HG02840 (cell line): ENCODE measurements around the gene HSP90AB1.

Experiments
- ATAC-seq: cut with Tn5 transposase; IDR thresholded peaks from one replicate; pipeline ENCODE4 v1.9.1; 2021; ENCODE audit warnings: mild to moderate bottlenecking, moderate library complexity, moderate number of reproducible peaks; ENCODE audit not compliant: unreplicated experiment, low FRiP score

HSP90AB1 gene

DNA sequence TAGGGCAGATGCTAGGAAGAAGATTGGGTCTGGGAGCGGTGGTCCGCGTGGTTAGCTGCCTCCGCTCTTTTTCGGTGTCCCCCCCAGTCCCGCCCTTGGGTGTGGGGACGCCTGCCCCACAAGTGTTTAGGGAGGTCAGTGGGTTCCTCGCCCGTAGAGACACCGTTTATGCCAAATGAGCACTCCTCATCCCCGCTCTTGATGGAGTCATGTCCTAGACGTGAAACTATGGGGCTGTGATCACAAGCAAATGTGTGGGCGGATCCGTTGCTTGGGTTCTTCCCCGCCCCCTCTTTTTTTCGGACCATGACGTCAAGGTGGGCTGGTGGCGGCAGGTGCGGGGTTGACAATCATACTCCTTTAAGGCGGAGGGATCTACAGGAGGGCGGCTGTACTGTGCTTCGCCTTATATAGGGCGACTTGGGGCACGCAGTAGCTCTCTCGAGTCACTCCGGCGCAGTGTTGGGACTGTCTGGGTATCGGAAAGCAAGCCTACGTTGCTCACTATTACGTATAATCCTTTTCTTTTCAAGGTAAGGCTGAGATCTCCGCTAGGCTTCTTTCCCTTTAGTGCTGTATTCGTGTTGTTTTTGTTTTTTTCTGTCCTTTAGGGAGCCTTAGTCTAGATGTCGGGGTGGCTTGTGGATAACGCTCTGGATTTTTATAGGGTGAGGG is at the start of gene HSP90AB1:
Gene HSP90AB1, plus strand, starts transcription at position 439 of the 675 bp plus-strand sequence. CDS start 1,529 bp downstream, outside the sequence.
- peak; percentile 58 for ATAC-seq

- no peak for ATAC-seq
These were observed 48.2 kb upstream of the HSP90AB1 start for GRCh38 chr6:44198684-44199083.

- no peak for ATAC-seq
These were observed 47.0 kb upstream of the HSP90AB1 start for GRCh38 chr6:44199883-44200282.

DNA sequence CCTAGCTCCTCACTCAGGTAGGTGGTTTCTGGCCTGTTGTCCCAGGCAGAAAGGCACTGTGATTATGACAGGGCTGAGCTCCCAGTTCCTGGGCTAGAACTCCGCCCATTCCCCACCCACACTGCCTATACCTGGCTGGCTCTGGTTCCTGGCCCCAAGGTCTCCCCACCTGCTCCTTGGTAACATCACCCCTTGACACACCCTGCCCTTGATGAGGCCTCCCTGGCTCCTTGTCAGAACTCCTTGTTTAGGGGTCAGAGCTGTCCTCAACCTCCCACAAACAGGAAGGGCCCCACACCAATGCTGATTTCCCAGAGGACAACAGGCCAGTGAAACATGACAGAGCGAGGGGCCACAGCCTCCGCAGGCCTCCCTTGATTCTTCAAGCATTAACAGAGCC is 45.7 kb upstream of the HSP90AB1 start:
- no peak for ATAC-seq

GRCh38 chr6:44201638-44202303 is 45.1 kb upstream of the HSP90AB1 start:
- no peak for ATAC-seq

DNA sequence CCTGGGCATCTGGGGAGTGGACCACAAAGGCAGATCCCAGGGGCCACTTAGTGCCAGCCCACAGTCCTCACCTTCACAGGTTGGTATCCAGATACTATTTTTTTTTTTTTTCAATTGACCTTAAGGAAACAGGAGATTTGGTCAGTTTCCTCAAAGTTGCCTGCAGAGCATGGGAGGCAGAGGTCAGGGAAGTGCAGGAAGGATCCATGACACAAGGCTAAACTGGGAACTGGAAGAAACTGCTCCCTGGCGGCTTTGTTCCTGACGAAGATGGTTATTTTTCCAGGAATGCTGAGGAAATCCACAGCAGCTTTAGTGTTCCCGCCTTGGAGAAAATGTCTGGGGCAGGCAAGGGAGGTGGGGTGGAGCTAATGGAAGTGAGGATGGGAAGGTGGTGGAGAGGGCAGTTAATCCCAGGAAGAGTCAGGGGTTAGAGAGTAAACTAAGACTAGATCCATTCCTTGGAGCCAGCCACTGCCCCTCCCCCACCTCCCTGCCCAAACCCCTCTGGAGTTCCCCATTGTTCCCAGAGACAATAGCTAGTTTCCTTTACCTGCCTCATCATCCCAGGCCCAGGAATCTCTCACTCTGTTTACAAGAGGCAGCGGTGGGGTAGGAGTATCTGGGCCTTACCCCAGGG is 44.4 kb upstream of the HSP90AB1 start:
- ATAC-seq: no peak

DNA sequence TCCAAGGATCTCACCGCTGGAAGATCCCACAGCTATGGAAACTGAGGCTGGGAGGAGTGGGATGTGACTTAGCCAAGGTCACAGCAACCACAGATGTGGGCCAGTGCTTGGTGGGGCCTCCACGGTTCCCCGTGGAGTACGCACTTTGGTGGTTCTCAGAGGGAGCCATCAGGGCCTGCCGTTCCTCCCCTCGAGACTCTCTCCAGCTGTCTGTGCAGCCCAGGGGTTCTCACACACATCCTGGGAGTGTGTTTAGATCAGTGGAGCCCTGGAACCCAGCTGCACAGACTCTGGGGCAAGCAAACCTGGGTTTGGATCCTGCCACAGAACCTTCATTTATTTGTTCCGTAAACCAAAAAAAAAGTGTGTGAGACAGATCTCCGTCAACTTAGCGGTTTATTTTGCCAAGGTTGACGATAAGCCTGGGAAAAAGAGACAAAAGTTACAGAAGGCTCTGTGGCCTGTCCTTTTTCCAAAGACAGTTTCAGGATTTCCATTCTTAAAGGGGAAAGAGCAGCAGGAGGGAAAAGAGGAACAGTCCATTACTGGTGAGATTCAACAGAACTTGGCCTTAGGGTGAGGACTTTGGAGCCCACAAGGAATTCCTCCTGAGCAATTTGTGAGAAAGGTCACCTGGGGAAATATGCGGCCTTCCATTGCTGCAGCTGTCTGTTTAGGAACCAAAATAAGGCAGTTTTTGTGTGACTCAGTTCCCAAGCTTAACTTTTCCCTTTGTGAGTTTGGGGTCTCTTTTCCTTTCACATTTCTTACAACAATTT is 43.7 kb upstream of the HSP90AB1 start:
- no peak for ATAC-seq

- no peak for ATAC-seq
These were observed 42.9 kb upstream of the HSP90AB1 start for GRCh38 chr6:44203955-44204354.

DNA sequence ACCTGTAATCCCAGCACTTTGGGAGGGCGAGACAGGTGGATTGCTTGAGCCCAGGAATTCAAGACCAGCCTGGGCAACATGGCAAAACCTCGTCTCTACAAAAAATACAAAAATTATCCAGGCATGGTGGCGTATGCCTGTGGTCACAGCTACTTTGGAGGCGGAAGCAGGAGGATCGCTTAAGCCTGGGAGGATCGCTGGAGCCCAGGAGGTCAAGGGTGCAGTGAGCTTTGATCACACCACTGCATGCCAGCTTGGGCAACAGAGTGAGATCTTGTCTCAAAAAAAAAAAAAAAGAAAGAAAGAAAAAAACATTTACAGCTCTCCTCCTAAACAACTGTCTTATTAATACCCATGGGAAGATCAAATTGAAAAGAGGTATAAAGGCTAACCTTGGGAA is 38.9 kb upstream of the HSP90AB1 start:
- no peak for ATAC-seq

GRCh38 chr6:44211284-44211683 is 35.6 kb upstream of the HSP90AB1 start:
- no peak for ATAC-seq

DNA sequence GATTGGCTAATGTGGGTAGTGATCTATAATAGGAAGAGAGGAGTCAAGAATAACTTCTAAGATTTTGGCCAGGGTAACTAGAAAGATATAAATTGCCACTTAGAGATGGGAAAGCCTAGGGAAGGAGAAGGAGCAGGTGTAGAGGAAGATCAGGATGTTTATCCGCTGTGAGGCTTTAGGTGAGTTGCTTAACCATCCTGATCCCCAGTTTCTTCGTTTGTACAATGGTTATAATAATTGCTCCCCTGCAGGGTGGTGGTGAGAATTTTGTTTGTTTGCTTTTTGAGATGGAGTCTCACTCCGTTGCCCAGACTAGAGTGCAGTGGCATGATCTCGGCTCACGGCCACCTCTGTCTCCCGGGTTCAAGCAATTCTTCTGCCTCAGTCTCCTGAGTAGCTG is 32.6 kb upstream of the HSP90AB1 start:
- no peak for ATAC-seq

DNA sequence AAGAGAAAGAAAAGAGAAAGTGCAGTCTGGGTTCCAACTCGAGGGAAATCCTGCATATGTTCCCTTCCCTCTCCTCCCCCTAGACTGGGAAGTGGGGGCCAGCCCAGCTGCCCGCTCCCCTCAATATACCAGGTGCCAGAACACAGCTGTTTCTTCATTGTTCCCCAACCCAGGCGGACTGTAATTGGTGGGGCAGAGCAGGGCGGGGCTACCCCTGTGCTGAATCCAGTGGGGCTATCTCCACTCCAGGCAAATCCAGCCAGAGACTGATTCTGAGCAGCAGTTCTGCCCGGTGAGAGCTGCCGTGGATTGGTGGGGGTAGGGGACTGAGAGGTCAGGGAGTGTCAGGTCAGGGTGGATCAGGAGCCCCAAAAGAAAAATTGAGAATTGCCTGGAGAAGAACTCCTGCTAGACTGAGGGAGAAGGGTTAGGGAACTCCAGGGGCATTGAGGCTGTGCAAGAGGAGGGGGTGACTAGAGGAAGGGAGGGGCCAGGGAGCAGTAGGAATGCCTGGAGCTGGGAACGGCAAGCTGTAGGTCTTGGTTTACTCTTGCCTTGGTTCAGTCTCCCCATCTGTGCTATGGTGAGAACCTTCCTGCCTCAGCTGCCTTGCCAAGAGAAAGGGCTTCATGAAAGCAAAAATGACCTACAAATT is 30.1 kb upstream of the HSP90AB1 start, which contains the start of gene MYMX:
Gene MYMX, plus strand, starts transcription at position 250 of the 655 bp plus-strand sequence. CDS start 546 bp downstream, outside the sequence.
- ATAC-seq: no peak

DNA sequence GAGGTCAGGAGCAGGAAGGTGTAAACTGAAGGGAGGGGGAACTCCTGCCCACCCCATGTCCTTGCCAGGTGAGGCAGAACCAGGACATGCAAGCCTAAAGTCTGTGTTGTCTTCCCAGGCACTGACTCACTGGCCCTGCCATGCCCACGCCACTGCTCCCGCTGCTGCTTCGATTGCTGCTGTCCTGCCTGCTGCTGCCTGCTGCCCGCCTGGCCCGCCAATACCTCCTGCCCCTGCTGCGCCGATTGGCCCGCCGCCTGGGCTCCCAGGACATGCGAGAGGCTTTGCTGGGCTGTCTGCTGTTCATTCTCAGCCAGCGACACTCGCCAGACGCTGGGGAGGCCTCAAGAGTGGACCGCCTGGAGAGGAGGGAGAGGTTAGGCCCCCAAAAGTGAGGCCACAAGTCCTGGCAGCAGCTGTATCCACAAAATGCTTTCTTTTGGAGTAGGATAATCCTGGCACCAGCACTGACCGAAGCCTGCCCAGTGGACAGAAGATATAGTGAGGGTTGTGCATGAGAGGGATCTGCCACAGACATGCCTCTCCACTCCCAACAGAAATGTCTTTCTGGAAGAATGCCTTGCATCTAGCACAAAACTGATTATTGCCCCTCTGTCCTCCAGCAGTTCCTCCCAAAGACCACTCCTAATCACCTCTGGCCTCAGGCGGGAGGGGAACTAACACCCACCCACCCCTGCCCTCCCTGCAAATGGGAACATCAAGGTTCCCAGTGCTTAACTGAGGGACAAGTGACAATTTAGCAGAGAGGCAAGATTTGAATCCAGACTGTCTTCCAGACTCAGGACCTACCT is 29.4 kb upstream of the HSP90AB1 start:
- no peak for ATAC-seq

DNA sequence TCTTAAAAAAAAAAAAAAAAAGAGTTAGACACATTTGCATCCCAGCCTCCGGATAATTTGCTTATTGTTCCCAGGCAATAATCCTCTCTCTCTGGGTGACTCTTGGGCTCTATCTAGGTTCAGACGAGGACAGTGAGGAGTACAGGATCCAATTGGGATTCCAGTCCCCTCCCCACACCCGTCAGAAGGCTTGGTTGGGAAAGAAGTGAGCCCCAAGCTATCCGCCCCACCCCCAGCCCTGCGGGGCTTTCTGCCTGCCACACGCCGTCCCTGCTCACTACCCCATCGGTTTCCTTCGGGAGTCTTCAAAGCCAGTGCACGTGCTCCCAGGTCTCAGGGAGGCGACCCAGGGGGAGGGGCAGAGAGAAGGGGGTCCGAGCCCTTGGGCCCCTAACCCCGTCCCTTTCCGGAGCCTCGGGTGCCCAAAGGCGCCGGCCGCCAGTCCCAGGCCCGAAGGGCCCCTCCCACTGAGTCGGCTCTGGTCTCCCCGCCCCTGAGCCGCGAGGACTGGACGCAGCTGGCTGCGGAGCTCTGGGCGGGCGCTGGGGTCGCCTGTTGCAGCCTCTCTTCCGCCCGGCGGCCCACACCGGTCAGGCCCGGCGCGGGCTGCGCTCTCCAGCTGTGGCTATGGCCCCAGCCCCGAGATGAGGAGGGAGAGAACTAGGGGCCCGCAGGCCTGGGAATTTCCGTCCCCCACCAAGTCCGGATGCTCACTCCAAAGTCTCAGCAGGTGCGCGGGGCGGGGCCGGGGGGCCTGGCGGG is 27.7 kb upstream of the HSP90AB1 start:
- ATAC-seq: peak; percentile 57

DNA sequence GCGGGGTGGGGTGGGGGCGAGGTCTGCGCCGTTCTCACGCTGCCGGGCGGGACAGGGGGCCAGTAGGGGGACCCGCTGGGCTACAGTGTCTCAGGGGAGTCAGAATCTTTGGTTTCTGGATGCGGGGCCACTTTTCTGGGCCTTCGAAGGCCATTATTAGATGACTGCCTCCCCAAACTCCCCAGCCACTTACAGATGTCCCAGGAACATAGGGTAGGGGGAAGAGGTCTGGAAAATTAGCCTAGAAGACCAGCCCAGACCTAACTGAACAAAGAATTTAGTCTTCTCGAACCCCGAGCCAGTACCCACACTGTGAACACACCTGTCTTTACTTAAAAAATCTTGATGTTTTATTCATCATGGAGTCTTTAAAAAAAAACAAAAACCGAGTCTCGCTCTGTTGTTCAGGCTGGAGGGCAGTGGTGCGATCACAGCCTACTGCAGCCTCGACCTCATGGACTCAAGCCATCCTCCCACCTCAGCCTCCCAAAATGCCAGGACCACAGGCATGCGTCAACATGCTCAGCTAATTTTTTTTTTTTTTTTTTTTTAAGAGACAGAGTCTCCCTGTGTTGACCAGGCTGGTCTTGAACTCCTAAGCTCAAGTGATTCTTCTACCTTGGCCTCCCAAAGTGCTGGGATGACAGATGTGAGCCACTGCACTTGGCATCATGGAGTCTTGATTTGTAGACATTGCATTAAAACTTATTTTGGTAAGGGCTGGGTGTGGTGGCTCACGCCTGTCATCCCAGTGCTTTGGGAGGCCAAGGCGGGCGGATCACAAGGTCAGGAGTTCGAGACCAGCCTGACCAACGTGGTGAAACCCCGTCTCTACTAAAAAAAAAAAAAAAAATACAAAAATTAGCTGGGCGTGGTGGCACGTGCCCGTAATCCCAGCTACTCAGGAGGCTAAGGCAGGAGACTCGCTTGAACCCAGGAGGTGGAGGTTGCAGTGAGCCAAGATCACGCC is 26.8 kb upstream of the HSP90AB1 start:
- ATAC-seq: no peak

DNA sequence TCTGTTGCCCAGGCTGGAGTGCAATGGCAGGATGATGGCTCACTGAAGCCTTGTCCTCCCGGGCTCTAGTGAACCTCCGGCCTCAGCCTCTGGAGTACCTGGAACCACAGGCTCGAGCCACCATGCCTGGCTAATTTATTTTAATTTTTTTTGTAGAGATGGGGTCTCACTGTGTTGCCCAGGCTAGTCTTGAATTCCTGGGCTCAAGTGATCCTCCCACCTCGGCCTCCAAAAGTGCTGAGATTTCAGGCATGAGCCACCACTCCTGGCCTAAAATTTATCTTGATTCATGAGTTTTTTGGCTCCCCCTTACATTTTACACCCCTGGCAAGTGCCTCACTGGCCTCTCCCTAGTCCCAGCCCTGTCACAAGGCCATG is 26.0 kb upstream of the HSP90AB1 start:
- ATAC-seq: no peak

DNA sequence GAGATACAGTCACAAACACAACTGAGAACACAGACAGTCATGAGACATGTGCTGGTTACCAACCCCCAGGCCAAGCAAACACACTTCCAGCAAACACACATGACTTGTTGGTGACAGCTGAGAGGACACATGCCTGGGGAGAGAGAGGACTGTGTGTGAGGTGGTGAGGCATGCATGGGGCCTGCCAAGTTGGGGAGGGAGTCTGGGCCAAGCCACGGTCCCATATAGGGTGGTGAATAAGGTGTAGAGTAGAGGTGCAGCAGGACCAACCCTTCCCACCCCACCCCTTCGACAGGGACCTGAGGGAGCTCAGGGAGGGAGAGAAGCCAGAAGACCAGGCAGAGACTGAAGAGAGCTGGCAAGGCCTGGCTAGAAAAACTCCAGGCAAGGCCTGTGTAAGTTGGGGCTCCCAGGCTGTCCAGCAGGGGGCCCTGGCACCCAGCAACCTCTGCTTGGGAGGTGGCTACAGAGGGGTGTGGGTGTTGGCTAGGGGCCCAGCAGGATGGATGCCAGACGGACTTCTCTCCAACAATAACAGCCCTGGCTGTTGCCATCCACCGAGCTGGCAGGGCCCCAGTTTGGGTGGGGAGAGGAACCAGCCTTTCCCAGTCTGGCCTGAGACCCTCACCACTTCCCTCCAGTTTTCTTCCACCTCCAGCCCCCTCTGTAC is 25.5 kb upstream of the HSP90AB1 start:
- ATAC-seq: peak; percentile 37
